ENCODE measurements around the gene JAK1.

GRCh38 chr1:65011983-65012382 lies 45.6 kb upstream of the JAK1 start:
- TF ChIP-seq JUNB (IDR thresholded peaks at IDR 0.05) (no peak), RBBP5 (conservative IDR thresholded peaks at IDR 0.05) (no peak)
